Fibroblast of the aortic adventitia (primary cell): ENCODE results near the gene ADAMTS6. TPM values are rescaled to one million over a fixed set of nuclear protein-coding genes. Genes with fewer than 3 reads are reported as not detected.

Experiments used
- DNase-seq: peaks from one replicate; pipeline ENCODE4 v3.0.0-alpha.2; 2010; ENCODE audit warnings: low read depth
- H3K4me3 ChIP-seq: 2 replicates; pipeline ENCODE4 v1.5.1; 2011; ENCODE audit warnings: low read depth, mild to moderate bottlenecking, control low read depth, low read length, moderate library complexity
- CTCF ChIP-seq: IDR thresholded peaks from 2 replicates; pipeline ENCODE4 v1.5.1; 2011; ENCODE audit warnings: mild to moderate bottlenecking, low read length, control low read depth, inconsistent platforms; ENCODE audit not compliant: insufficient read depth
- total RNA-seq: library from RNA; depleted of rRNA; stranded (reverse); fragments of >200 nt; gene quantifications from 2 replicates; pipeline ENCODE4 v1.2.3, GENCODE V29; 2012; ENCODE audit warnings: low replicate concordance

ADAMTS6 gene
- total RNA-seq, 1 donor, result 40.8 TPM

DNA sequence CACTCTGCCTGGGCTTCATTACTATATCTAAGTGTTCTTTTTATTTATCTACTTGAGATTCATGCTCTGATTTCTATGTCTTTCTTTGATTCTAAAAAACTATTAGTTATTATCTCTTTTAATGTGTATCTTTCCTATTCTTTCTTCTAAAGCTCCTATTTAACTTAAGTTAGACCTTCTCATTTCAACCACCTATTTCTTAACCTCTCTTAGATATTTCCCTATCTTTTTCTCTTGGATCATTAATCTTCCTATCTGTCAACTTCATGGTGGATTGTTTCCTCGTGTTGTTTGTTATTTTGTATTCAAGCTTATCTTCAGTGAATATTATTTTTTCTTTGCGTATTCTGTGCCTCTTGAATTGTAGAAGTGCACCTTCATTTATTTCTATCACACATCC lies 202.1 kb downstream of the ADAMTS6 start:
- H3K4me3 ChIP-seq, result no peak overlapping the region
- TF ChIP-seq CTCF, result no peak
- no peak for DNase-seq

DNA sequence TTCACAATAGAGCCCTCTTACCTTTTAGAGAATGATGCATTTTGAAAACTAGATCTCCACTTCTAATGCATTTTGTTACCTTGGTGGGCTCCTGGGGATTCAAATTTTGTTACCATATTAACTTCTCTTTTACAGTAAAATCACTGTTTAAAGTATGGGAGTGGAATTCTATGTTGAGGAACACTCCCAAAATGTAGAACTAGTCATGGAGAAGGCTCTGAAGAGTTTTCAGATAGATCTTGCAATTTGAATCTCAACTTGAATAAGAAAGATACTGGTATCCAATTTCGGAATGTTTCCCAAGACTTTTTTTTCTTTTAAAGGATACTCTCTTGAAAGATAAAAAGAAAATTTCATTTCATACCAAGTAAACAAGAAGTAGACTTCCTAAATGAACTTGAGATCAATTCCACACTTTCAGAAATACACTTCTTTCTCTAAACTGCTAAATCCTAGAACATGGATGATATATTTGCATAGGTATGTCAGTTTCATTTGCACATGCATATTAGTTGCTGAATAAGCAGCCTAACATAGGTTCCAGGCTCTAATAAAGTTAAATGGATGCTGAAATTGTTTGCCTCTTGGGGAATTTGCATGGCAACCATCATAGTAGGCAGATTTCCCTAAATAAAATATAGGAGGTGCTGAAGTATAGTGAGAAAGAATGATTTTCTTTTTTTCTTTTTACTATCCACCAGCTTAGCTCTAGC lies 205.4 kb downstream of the ADAMTS6 start:
- TF ChIP-seq CTCF, result no peak
- no peak for DNase-seq
- no peak overlapping the region for H3K4me3 ChIP-seq

DNA sequence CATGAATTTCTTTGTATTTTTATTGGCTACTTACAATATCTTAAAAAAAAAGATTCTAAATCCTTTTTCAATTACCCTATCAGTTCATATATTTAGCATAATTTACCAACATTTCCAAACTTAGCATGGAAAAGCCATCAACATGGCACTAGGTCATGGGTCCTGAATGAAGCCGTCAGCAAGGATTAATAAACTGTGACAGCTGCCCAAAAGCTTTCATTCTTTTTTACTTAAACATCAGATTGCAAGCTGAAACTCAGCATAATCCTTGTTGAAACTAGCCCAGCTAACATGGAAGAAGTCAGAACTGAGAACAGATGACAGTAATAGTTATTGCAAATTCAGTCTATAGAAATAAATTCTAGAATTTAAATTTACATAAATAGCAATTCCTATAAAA lies 209.8 kb downstream of the ADAMTS6 start:
- TF ChIP-seq CTCF, result no peak
- DNase-seq, result no peak
- H3K4me3 ChIP-seq, result no peak overlapping the region

GRCh38 chr5:65268525-65268924 lies 213.2 kb downstream of the ADAMTS6 start:
- no peak for TF ChIP-seq CTCF
- DNase-seq, result peak; percentile 58
- no peak overlapping the region for H3K4me3 ChIP-seq

DNA sequence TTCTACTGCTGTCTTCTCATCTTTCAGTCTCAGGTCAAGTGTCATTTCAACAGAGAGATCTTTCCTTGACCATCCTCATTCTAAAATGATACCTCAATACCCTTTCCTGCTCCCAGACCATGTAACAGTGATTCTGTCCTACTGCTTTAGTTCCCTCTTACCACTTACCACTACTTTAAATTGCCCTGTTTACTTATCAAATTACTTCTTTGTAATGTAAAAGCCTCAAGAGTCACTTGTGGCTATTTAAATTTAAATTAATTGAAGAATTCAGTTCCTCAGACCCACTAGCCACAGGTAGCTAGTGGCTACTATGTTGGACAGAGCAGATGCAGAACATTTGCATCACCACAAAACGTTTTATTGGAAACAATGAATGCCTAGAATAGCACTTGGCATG lies 217.3 kb downstream of the ADAMTS6 start:
- H3K4me3 ChIP-seq, result no peak overlapping the region
- no peak for DNase-seq
- no peak for TF ChIP-seq CTCF

- no peak overlapping the region for H3K4me3 ChIP-seq
- DNase-seq, result peak; percentile 36
- no peak for TF ChIP-seq CTCF
These were observed 218.4 kb downstream of the ADAMTS6 start for GRCh38 chr5:65263321-65263720.

DNA sequence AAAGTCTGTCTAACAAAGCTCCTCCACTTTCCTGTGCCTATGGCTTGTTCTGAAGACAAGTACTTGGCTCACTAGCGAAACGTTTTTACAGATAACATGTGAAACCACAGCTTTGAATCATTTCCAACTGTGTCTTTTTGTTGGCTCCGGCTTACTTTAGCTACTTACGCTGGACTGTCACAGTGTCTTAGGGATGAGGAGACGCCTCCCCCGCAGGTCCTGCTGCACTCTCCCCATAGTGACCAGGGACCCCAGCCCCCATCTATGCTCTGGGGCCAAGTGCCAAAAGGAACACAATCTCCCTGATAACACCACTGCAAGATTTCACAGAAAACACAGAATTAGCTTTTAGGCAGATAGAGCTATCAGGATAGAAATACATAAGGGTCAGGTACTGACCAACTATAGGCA lies 219.1 kb downstream of the ADAMTS6 start:
- DNase-seq, result peak; percentile 97
- no peak for TF ChIP-seq CTCF
- no peak overlapping the region for H3K4me3 ChIP-seq
